Lower leg skin (tissue), 4 donors: ENCODE measurements around the gene AATK. TPM values are rescaled to one million over a fixed set of nuclear protein-coding genes. Genes with fewer than 3 reads are reported as not detected.

Experiments
- DNase-seq, 2 donors: peaks; one replicate each; pipeline ENCODE4 v3.0.0-alpha.2; 2019; ENCODE audit warnings: low spot score in 2 of 2
- H3K4me3 ChIP-seq: fragments of 200-600 bp; sonication (generic); 2 replicates; pipeline ENCODE4 v1.5.1; 2017; ENCODE audit warnings: mild to moderate bottlenecking, low read depth; ENCODE audit not compliant: poor library complexity, severe bottlenecking
- POLR2A ChIP-seq, 2 donors: fragments of 450-650 bp; IDR thresholded peaks; one replicate each; pipeline ENCODE4 v1.6.1; 2016 to 2017; ENCODE audit warnings: antibody characterized with exemption in 2 of 2, mild to moderate bottlenecking in 1 of 2, moderate library complexity in 1 of 2
- WGBS, 2 donors: methylation state at CpG; one replicate each; pipeline ENCODE4 v1.1.5; 2018; 5-methylcytosine and 5-hydroxymethylcytosine counted together
- intact Hi-C: fragments of 100-400 bp; cut with DNase I; formaldehyde crosslinking; loops from one replicate; pipeline ENCODE4 v1.15.0; 2023; ENCODE audit warnings: low total_unique reads
- total RNA-seq, 4 donors: library from RNA; depleted of rRNA; stranded (reverse); fragments of >200 nt; gene quantifications; one replicate each; pipeline ENCODE4 v1.1.0, GENCODE V29; 2016
- TF ChIP-seq, protein P1 (sequence below), 3 donors: fragments of 450-650 bp; IDR thresholded peaks; one replicate each; pipeline ENCODE4 v1.5.1; 2016; ENCODE audit warnings: antibody characterized with exemption in 3 of 3, mild to moderate bottlenecking in 3 of 3, moderate library complexity in 2 of 3

Gene AATK
- total RNA-seq, 4 donors from 2014 or later = 0.81 to 3.5 (median 2.2) TPM

DNA sequence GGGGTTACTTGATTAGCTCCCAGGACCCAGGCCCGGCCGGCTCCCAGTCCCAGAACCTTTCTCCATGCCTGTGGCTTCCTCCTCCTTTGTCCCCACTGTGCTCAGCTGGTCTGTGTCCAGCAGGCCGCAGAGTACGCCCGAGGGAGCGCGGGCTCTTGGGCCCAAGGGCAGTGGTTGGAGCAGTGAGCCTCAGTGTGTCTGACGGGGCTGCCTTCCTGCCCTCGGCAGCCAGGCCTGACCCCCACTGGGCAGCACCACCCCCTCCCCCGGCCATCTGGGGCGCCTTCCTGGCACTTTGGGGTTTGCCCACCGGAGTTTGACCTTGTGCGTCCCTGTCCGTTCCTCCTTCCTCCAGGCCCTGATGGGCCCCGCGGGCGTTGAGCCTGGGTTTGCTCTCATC, 63.2 kb downstream of the AATK start:
- TF ChIP-seq, protein P1, sequence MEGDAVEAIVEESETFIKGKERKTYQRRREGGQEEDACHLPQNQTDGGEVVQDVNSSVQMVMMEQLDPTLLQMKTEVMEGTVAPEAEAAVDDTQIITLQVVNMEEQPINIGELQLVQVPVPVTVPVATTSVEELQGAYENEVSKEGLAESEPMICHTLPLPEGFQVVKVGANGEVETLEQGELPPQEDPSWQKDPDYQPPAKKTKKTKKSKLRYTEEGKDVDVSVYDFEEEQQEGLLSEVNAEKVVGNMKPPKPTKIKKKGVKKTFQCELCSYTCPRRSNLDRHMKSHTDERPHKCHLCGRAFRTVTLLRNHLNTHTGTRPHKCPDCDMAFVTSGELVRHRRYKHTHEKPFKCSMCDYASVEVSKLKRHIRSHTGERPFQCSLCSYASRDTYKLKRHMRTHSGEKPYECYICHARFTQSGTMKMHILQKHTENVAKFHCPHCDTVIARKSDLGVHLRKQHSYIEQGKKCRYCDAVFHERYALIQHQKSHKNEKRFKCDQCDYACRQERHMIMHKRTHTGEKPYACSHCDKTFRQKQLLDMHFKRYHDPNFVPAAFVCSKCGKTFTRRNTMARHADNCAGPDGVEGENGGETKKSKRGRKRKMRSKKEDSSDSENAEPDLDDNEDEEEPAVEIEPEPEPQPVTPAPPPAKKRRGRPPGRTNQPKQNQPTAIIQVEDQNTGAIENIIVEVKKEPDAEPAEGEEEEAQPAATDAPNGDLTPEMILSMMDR (IDR thresholded peaks at IDR 0.05) = no peak
- TF ChIP-seq POLR2A (IDR thresholded peaks at IDR 0.05) = no peak
- H3K4me3 ChIP-seq = no peak overlapping the region
- intact Hi-C loops = no loop called here
- WGBS, 2 donors = 90 to 92% methylated on average over 17 of the region's 17 CpGs
- DNase-seq = no peak

- no peak for DNase-seq
- 84 to 92% methylated on average over 12 of the region's 12 CpGs for WGBS, 2 donors
- TF ChIP-seq, protein P1 (IDR thresholded peaks at IDR 0.05) = no peak
- no peak for TF ChIP-seq POLR2A (IDR thresholded peaks at IDR 0.05)
- intact Hi-C loops = no loop called here
- H3K4me3 ChIP-seq = no peak overlapping the region
These were observed 63.7 kb downstream of the AATK start for GRCh38 chr17:81102352-81102751.

DNA sequence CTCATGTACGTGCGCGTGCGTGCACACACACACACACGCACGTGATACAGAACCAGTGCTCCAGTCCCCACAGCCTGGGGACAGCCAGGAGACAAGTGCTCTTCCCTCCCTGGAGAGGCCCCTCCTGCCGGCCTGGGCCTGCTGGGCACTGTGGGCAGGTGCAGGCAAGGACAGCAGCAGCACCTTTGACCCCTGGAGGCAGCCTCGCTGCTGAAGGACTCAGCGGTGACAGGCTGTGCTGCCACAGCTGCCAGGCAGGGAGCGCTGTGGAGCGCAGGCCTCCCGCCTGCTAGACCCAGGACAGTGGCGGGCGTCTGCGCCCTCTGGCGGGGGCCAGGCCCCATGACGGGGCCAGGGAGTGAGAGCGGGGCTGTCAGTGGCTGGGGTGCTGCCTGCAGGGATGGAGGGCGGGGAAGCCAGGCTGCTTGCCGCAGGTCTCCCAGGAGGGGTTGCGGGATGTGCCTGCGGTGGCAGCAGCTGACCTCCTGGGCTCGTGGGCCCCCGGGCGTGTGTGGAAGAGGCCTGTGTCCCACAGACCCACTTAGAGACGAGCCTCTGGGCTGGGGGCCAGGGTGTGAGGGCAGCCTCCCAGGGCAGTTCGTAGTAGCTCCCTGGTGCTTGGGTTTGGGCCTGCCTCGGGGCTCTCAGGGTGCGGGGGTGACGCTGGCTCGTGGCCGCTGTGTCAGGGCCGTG, 64.3 kb downstream of the AATK start:
- peak; percentile 58 to 94 for DNase-seq
- 55 to 90% methylated on average over 13 to 27 of the region's 33 CpGs for WGBS, 2 donors
- intact Hi-C loops = no loop called here

DNA sequence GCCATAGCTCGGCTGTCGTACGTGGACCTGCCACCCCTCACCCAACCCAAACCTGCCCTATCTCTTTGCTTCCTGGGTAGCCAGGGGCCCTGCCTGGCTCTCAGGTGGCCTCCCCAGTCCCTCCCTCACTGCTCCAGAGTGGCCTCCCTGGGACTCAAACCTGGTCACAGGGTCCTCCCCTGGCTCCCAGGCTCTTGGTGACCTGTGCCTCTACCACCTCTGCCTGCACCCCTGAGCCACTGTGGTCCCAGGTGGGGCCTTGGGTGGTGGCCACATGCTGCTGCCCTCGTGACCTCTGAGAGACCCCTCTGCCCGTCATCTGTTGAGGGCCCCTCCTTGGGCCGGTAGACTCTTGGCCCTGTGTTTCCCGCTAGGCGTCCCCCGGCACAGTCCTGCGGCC, 65.4 kb downstream of the AATK start:
- no peak for DNase-seq
- intact Hi-C loops = no loop called here
- 90 to 92% methylated on average over 9 to 10 of the region's 10 CpGs for WGBS, 2 donors
- H3K4me3 ChIP-seq = no peak overlapping the region
- no peak for TF ChIP-seq POLR2A (IDR thresholded peaks at IDR 0.05)
- TF ChIP-seq, protein P1 (IDR thresholded peaks at IDR 0.05) = no peak

More for the DNA sequence above, 64.3 kb downstream of the AATK start:
- no peak overlapping the region for H3K4me3 ChIP-seq
- no peak for TF ChIP-seq POLR2A (IDR thresholded peaks at IDR 0.05)
- TF ChIP-seq, protein P1 (IDR thresholded peaks at IDR 0.05) = peak in 2 of 3 donors; percentile 5 to 98

DNA sequence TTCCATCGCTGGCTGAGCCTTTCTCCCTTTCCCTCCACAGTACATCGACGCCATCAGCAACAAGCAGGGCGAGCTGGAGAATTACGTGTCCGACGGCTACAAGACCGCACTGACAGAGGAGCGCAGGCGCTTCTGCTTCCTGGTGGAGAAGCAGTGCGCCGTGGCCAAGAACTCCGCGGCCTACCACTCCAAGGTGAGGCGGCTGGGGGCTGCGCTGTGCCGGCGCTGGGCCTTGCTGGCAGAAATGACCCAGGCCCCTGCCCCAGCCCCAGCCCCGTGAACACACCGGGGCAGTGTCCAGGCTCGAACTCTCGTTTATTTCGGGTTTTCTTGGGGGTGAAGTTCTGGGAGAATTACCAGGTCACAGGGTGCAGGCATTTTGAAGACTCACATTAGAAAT, 66.1 kb downstream of the AATK start:
- WGBS, 2 donors = 93 to 96% methylated on average over 22 to 23 of the region's 23 CpGs
- H3K4me3 ChIP-seq = no peak overlapping the region
- DNase-seq = no peak
- no peak for TF ChIP-seq POLR2A (IDR thresholded peaks at IDR 0.05)
- TF ChIP-seq, protein P1 (IDR thresholded peaks at IDR 0.05) = no peak
- intact Hi-C loops = loop anchor here (5.0 kb wide), 2 partner anchors 63 to 78 kb away; partner anchors contain the start of gene BAIAP2

DNA sequence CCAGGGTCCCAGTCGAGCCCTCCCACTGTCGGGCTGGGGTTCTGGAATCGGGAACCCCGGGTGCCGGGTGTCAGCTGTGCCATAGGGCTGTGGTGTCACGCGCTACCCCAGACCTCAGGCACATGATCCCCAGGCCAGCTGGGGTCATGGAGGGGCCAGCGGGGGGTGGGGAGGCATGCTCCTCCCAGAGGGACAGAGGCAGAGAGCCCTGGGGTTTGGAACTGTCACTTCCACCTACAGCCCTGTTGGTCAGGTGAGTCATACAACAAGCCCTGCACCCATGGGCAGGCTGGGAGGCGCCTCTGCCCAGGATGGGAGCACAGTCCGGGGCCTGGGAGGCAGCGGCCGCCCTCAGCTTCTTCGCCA, 68.1 kb downstream of the AATK start:
- TF ChIP-seq POLR2A (IDR thresholded peaks at IDR 0.05) = no peak
- TF ChIP-seq, protein P1 (IDR thresholded peaks at IDR 0.05) = no peak
- no peak for DNase-seq
- WGBS, 2 donors = 64 to 70% methylated on average over 5 to 12 of the region's 13 CpGs
- intact Hi-C loops = loop anchor here (5.0 kb wide), 2 partner anchors 61 to 76 kb away; partner anchors contain the start of gene BAIAP2
- H3K4me3 ChIP-seq = no peak overlapping the region
